Embryonic facial prominence (tissue), 1 donor: ENCODE results near the gene GLRX3.

Experiments
- DNase-seq: peaks from one replicate; pipeline ENCODE4 v3.0.0-alpha.2; 2016; ENCODE audit errors: extremely low spot score

GLRX3 gene

DNA sequence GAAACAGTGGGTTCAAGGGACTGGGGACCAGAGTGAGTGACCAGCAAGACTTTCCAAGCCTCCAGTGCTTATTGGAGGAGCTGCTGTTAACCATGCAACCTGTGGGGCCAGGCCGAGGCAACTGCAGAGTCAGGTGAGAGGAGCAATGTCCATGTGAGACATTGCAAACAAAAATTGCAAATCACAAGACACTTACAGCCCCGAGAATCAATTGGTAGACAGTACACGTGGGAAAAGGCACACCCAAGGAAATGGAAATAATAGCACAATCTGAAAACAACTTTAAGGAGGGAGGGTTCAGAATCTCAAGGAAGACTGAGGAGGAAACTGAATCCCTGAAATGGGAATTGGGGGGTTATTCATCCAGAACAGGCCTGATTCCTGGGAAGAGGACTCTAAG lies 72.6 kb downstream of the GLRX3 start:
- no peak for DNase-seq

GRCh38 chr10:130212746-130213145 lies 76.6 kb downstream of the GLRX3 start:
- DNase-seq = no peak

- DNase-seq = no peak
These were observed 77.3 kb downstream of the GLRX3 start for GRCh38 chr10:130213286-130214080.

- DNase-seq = no peak
These were observed 78.2 kb downstream of the GLRX3 start for GRCh38 chr10:130214431-130214830.

- no peak for DNase-seq
These were observed 79.2 kb downstream of the GLRX3 start for GRCh38 chr10:130215151-130215930.

GRCh38 chr10:130215931-130216231 lies 79.7 kb downstream of the GLRX3 start:
- DNase-seq = no peak

DNA sequence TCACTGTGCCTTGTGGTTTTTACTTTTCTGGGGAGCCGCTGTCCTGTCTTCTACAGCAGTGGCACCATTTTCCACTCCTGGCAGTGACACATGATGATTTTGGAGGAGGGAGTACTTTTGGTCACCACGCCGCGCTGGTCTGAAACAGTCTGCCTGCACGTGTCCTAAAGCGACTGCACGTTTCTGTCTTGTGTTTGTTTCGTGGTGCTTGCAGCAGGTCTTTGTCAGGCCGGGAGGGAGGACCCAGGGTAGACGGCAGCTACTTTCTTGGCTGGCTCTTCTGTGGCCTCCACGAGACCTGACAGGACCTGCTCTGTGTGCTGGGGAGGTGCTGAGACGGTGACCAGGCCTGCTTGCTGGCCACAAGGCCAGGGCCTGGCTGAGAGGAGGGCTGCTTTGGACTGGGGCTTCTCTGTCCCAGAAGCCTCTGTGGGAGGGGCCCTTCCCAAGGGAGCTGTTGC lies 82.0 kb downstream of the GLRX3 start:
- DNase-seq = no peak

- DNase-seq = no peak
These were observed 82.7 kb downstream of the GLRX3 start for GRCh38 chr10:130218936-130219335.

- no peak for DNase-seq
These were observed 84.3 kb downstream of the GLRX3 start for GRCh38 chr10:130220251-130221185.

GRCh38 chr10:130221456-130222375 lies 85.5 kb downstream of the GLRX3 start:
- no peak for DNase-seq

GRCh38 chr10:130222381-130222780 lies 86.2 kb downstream of the GLRX3 start:
- DNase-seq = no peak

DNA sequence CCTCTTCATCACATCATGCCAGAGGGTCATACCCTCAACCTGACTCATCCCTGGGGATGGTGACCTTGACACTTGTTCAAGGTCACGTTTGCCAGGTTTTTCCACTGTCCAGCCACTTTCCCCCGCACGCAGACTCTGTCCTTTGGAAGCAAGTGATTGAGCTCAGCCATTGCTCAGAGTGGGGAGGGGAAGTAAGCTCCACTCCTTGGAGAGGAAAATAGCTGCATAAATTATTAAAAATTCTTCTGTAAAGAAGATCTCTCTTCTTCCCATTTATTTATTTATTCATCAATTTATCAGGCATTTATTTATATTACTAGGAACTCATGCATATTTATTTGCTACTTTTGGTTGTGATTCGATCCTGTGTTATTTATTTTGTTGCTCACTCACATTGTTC lies 88.0 kb downstream of the GLRX3 start:
- no peak for DNase-seq

- DNase-seq = no peak
These were observed 89.8 kb downstream of the GLRX3 start for GRCh38 chr10:130226012-130226411.

- DNase-seq = no peak
These were observed 91.7 kb downstream of the GLRX3 start for GRCh38 chr10:130227883-130228282.
